NB4 (cell line): ENCODE measurements around the gene ESF1.

Experiments
- POLR2A ChIP-seq: IDR thresholded peaks from 2 replicates; pipeline ENCODE4 v1.6.1; 2011; ENCODE audit warnings: mild to moderate bottlenecking; ENCODE audit not compliant: insufficient read length; ENCODE audit errors: extremely low read depth
- TF ChIP-seq, protein P1 (sequence below): IDR thresholded peaks from one replicate; pipeline ENCODE4 v1.5.1; 2012; ENCODE audit warnings: low read depth, low read length

DNA sequence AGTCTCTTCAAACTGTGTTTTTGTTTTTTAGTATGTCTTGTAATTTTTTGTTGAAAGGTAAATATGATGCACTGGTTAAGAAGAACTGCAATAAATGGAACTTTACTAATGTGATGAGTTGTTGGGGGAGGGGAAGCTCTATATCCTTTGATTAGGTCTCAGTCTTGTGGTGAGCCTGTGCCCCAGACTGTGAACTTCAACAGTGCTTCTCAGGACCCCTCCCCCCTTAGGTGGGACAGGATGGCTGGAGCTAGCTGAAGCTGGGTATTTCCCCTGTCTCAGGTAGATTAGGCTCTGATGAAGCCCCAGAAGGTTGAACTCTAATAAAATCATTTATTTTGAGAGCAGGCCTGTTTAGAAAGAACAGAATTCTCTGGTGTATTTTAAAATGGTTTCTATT lies 114.6 kb downstream of the ESF1 start:
- TF ChIP-seq, protein P1, sequence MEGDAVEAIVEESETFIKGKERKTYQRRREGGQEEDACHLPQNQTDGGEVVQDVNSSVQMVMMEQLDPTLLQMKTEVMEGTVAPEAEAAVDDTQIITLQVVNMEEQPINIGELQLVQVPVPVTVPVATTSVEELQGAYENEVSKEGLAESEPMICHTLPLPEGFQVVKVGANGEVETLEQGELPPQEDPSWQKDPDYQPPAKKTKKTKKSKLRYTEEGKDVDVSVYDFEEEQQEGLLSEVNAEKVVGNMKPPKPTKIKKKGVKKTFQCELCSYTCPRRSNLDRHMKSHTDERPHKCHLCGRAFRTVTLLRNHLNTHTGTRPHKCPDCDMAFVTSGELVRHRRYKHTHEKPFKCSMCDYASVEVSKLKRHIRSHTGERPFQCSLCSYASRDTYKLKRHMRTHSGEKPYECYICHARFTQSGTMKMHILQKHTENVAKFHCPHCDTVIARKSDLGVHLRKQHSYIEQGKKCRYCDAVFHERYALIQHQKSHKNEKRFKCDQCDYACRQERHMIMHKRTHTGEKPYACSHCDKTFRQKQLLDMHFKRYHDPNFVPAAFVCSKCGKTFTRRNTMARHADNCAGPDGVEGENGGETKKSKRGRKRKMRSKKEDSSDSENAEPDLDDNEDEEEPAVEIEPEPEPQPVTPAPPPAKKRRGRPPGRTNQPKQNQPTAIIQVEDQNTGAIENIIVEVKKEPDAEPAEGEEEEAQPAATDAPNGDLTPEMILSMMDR = no peak
- TF ChIP-seq POLR2A = no peak
